Thymus (tissue), 11 donors: Measurements from ENCODE around the gene B3GALNT2. TPM values are rescaled to one million over a fixed set of nuclear protein-coding genes. Genes with fewer than 3 reads are reported as not detected.
A peak's percentile ranks its signal among the peaks of the same experiment; 100 is the strongest.

Source experiments
- DNase-seq, 9 donors: peaks; one replicate each; pipeline ENCODE4 v3.0.0-alpha.2; 2013; ENCODE audit warnings: low spot score in 9 of 9, low read depth in 6 of 9, missing footprints in 1 of 9
- H3K27ac ChIP-seq, 2 donors: one replicate each; pipeline ENCODE4 v1.5.1; 2013; ENCODE audit warnings: control low read depth in 1 of 2, low read depth in 1 of 2, low read length in 1 of 2, mild to moderate bottlenecking in 1 of 2, moderate library complexity in 1 of 2
- H3K27me3 ChIP-seq, 2 donors: one replicate each; pipeline ENCODE4 v1.5.1; 2013; ENCODE audit warnings: low read length in 1 of 2; ENCODE audit not compliant: control insufficient read depth in 2 of 2, insufficient read depth in 1 of 2
- H3K36me3 ChIP-seq, 2 donors: one replicate each; pipeline ENCODE4 v1.5.1; 2013; ENCODE audit warnings: low read length in 1 of 2, mild to moderate bottlenecking in 1 of 2, moderate library complexity in 1 of 2; ENCODE audit not compliant: control insufficient read depth in 2 of 2, insufficient read depth in 2 of 2
- H3K4me1 ChIP-seq, 2 donors: one replicate each; pipeline ENCODE4 v1.5.1; 2013; ENCODE audit warnings: low read length in 2 of 2; ENCODE audit not compliant: control insufficient read depth in 2 of 2, insufficient read depth in 2 of 2
- H3K4me3 ChIP-seq, 2 donors: one replicate each; pipeline ENCODE4 v1.5.1; 2013; ENCODE audit warnings: low read length in 2 of 2, control low read depth in 1 of 2, mild to moderate bottlenecking in 1 of 2
- H3K9me3 ChIP-seq, 2 donors: one replicate each; pipeline ENCODE4 v1.5.1; 2013; ENCODE audit warnings: low read length in 1 of 2, mild to moderate bottlenecking in 1 of 2; ENCODE audit not compliant: control insufficient read depth in 2 of 2, insufficient read depth in 1 of 2
- WGBS: extraction: QIAGEN DNeasy Blood & Tissue Kit; methylation state at CpG from one replicate; pipeline ENCODE4 v1.1.7; 2013; 5-methylcytosine and 5-hydroxymethylcytosine counted together
- polyA plus RNA-seq: library from polyadenylated mRNA; stranded (reverse); fragments of 200-250 nt; gene quantifications from one replicate; pipeline ENCODE4 v1.2.3, GENCODE V29; 2013
- total RNA-seq: library from RNA; stranded (reverse); fragments of 120-200 nt; gene quantifications from one replicate; pipeline ENCODE4 v1.2.4, GENCODE V29; 2013
- donor health status: healthy.

B3GALNT2 gene
- total and polyA plus RNA-seq, 2 donors, result 2.8 to 18.9 TPM

DNA sequence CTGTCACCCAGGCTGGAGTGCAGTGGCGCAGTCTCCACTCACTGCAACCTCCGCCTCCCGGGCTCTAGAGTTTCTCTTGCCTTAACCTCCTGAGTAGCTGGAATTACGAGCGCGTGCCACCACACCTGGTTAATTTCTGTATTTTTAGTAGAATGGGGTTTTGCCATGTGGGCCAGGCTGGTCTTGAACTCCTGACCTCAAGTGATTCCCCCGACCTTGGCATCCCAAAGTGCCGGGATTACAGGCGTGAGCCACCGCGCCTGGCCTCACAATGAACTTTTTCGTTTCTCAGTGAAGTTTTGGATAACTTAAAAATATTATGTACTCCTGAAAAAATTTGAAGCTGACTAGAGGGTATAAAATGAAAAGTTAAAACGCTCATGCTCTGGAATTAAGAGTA lies 77.6 kb downstream of the B3GALNT2 start:
- DNase-seq, result no peak
- peaks cover 0 to 2% of the 10 kb centered on the region in 2 donors for H3K9me3 ChIP-seq
- no peaks in the 10 kb centered on the region for H3K27me3 ChIP-seq
- no peak overlapping the region for H3K27ac ChIP-seq
- no peak overlapping the region for H3K4me3 ChIP-seq
- peaks cover 23 to 27% of the 10 kb centered on the region in 2 donors for H3K4me1 ChIP-seq
- H3K36me3 ChIP-seq, result peaks cover 5 to 12% of the 10 kb centered on the region in 2 donors
- WGBS, result 98% methylated on average over 13 of the region's 13 CpGs

- H3K4me1 ChIP-seq, result peaks cover 24 to 30% of the 10 kb centered on the region in 2 donors
- WGBS, result 97% methylated on average over 4 of the region's 4 CpGs
- H3K36me3 ChIP-seq, result peaks cover 5 to 12% of the 10 kb centered on the region in 2 donors
- no peak overlapping the region for H3K4me3 ChIP-seq
- H3K9me3 ChIP-seq, result peaks cover 0 to 2% of the 10 kb centered on the region in 2 donors
- no peaks in the 10 kb centered on the region for H3K27me3 ChIP-seq
- no peak for DNase-seq
- H3K27ac ChIP-seq, result no peak overlapping the region
Observed at GRCh38 chr1:235426143-235426542, 78.1 kb downstream of the B3GALNT2 start.

GRCh38 chr1:235425357-235425756 lies 78.9 kb downstream of the B3GALNT2 start:
- H3K27ac ChIP-seq, result no peak overlapping the region
- WGBS, result 94% methylated on average over 9 of the region's 9 CpGs
- DNase-seq, result no peak

DNA sequence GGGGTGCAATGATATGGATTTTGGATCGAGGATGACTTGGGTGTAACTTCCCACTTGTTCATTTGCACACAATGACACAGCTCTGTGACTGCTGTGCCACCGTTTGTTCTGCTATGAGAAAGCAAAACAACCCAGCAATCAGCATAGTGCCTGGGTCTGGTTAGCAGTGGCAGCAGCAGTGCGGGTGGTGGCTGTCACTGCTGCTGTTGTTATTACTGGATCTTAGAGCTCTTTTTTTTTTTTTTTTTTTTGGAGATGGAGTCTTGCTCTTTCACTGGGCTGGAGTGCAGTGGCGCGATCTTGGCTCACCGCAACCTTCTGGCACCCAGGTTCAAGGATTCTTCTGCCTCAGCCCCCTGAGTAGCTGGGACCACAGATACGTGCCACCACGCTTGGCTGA lies 80.2 kb downstream of the B3GALNT2 start:
- H3K36me3 ChIP-seq, result peaks cover 5 to 9% of the 10 kb centered on the region in 2 donors
- peaks cover 24 to 30% of the 10 kb centered on the region in 2 donors for H3K4me1 ChIP-seq
- 60% methylated on average over 8 of the region's 8 CpGs for WGBS
- H3K27me3 ChIP-seq, result no peaks in the 10 kb centered on the region
- H3K9me3 ChIP-seq, result peaks cover 0 to 2% of the 10 kb centered on the region in 2 donors
- peak overlapping the region; percentile 39 to 48 for H3K4me3 ChIP-seq
- peak in 3 of 9 donors; percentile 31 to 67 (median 47) for DNase-seq
- H3K27ac ChIP-seq, result peak overlapping the region in 1 of 2 donors; percentile 90

More at GRCh38 chr1:235425357-235425756, 78.9 kb downstream of the B3GALNT2 start:
- Histone ChIP-seq H3K4me1 (peaks cover 24 to 30% of the 10 kb centered on the region in 2 donors), H3K9me3 (peaks cover 0 to 2% of the 10 kb centered on the region in 2 donors), H3K36me3 (peaks cover 5 to 9% of the 10 kb centered on the region in 2 donors), H3K4me3 (no peak overlapping the region), H3K27me3 (no peaks in the 10 kb centered on the region)

DNA sequence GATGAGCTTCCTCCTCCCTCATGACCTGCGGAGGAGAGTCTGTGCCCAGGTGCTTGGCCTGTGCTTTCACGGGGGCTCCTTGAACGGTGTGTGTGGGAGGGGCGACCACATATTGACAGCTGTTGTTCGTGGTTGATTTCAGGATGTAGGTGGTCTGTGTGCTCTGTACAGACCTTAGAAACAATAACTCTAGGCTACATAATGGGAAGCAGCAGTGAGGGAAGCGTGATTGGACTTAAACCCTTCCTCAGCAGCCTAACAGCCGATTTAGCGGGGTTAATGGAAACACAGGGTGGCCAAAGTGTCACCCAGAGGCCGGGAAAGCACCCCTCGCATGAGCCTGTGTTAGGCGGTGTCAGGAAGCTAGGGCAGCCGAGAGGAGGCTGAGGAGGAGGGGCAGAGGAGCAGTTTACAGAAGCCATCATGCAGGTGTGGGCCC lies 81.0 kb downstream of the B3GALNT2 start:
- Histone ChIP-seq H3K27me3 (no peaks in the 10 kb centered on the region), H3K4me3 (peak overlapping the region; percentile 39 to 48), H3K36me3 (peaks cover 5 to 10% of the 10 kb centered on the region in 2 donors), H3K9me3 (peaks cover 0 to 2% of the 10 kb centered on the region in 2 donors), H3K4me1 (peaks cover 24 to 30% of the 10 kb centered on the region in 2 donors), H3K27ac (peak overlapping the region; percentile 82 to 90)
- DNase-seq, result peak in 8 of 9 donors; percentile 53 to 83 (median 61)
- WGBS, result 3% methylated on average over 12 of the region's 12 CpGs

DNA sequence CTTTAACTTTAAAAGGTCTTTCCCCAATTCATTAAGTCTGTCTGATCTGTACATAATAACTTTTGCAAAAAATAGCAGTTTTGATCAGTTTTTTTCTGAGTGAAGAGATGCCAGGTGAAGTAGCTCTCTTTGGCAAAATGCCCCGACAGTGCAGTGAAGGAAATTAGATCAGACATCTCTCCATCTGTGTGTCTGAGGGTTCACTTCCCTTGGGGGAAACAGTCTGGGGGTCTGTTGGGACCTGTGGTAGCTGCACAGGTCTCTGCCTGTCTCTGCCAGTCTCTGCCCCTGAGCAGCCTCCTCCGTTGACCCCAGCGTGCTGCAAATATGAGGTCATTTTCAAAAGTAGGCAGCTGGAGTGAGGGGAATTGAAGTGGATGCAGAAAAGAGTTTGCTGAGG lies 82.5 kb downstream of the B3GALNT2 start:
- Histone ChIP-seq H3K4me3 (no peak overlapping the region), H3K9me3 (peaks cover 0 to 2% of the 10 kb centered on the region in 2 donors), H3K4me1 (peaks cover 24 to 30% of the 10 kb centered on the region in 2 donors), H3K27me3 (no peaks in the 10 kb centered on the region), H3K27ac (peak overlapping the region in 1 of 2 donors; percentile 55), H3K36me3 (peaks cover 0 to 7% of the 10 kb centered on the region in 2 donors)
- peak in 3 of 9 donors; percentile 11 to 51 (median 13) for DNase-seq
- 5% methylated on average over 3 of the region's 3 CpGs for WGBS

GRCh38 chr1:235417086-235417697 lies 87.1 kb downstream of the B3GALNT2 start:
- DNase-seq, result peak in 7 of 9 donors; percentile 54 to 71 (median 64)
- no peaks in the 10 kb centered on the region for H3K9me3 ChIP-seq
- no peak overlapping the region for H3K27ac ChIP-seq
- H3K4me1 ChIP-seq, result peaks cover 5 to 8% of the 10 kb centered on the region in 2 donors
- no peaks in the 10 kb centered on the region for H3K27me3 ChIP-seq
- H3K36me3 ChIP-seq, result peaks cover 0 to 3% of the 10 kb centered on the region in 2 donors
- 43% methylated on average over 8 of the region's 8 CpGs for WGBS
- H3K4me3 ChIP-seq, result no peak overlapping the region

GRCh38 chr1:235416662-235417049 lies 87.6 kb downstream of the B3GALNT2 start:
- peaks cover 1 to 3% of the 10 kb centered on the region in 2 donors for H3K4me1 ChIP-seq
- DNase-seq, result no peak

More at GRCh38 chr1:235416662-235417049, 87.6 kb downstream of the B3GALNT2 start:
- Histone ChIP-seq H3K27me3 (no peaks in the 10 kb centered on the region), H3K36me3 (peaks cover 0 to 3% of the 10 kb centered on the region in 2 donors), H3K9me3 (no peaks in the 10 kb centered on the region), H3K4me3 (no peak overlapping the region), H3K27ac (no peak overlapping the region)
- 93% methylated on average over 1 of the region's 1 CpG for WGBS
